ENCODE measurements around the gene PARVG. TPM values are rescaled to one million over a fixed set of nuclear protein-coding genes. Genes with fewer than 3 reads are reported as not detected.

The PARVG gene
- total and polyA plus RNA-seq, 9 of the 15 experiments (the other 6 are each of a cell fraction or from before 2014, with no cell fraction given), result 0.35 TPM; not detected in 8

DNA sequence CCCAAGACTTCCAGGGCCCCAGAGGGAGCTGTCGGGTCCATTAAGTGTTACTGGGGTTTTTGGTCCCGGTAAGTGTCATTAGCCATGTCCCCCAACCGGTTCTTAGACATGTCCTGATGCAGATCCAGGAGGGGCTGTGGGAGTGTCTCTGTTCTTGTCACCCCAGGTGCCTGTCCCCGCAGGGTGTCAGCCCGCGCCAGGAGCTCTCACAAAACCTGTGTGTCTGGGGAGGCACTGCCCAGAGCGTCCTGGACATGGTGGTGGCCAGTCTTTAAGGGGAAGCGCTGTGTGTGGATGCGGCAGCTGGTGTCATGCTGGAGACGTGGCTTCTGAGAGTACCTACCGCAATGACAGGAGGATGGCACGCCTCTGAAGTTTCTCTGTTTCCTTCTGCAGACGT is 12.5 kb upstream of the PARVG start:
- ChIA-PET POLR2A (interaction anchor here (0.8 kb wide), 1 partner anchor 471 kb away, joined by 3 read pairs; no protein-coding TSS in a partner anchor), CTCF (ENCODE audit: low intra/inter-chr PET ratio) (no interaction called here)
- ATAC-seq, result no peak
- no peak overlapping the region; a peak in 1 of 4 replicates for H3K9ac ChIP-seq (ENCODE audit: insufficient read depth in 1 of 2, low read depth in 2 of 2, low read length in 2 of 2)
- no peaks in the 10 kb centered on the region for H4K20me1 ChIP-seq (replicated peaks; ENCODE audit: control insufficient read depth, insufficient read depth, low read length)
- H3K4me2 ChIP-seq (ENCODE audit: insufficient read depth, low read length), result no peak overlapping the region
- no TSS peak for BruUV-seq (replicated peaks)
- H3K36me3 ChIP-seq (ENCODE audit: control insufficient read depth, insufficient read depth, low read length), result no peaks in the 10 kb centered on the region
- no peaks in the 10 kb centered on the region for H3K4me1 ChIP-seq (replicated peaks in 1 of 2; ENCODE audit: control insufficient read depth in 2 of 2, insufficient read depth in 2 of 2, low read length in 2 of 2)
- H3K4me3 ChIP-seq, result no peak overlapping the region
- TF ChIP-seq ZNF175 (CRISPR knock-in tag; IDR thresholded peaks at IDR 0.05; ENCODE audit: low read depth) (no peak), RBM15 (IDR thresholded peaks at IDR 0.05; ENCODE audit: insufficient read depth, low read length) (no peak), SMAD3 (CRISPR knock-in tag; conservative IDR thresholded peaks at IDR 0.05) (no peak), RFX1 (IDR thresholded peaks at IDR 0.05) (no peak), CTBP1 (IDR thresholded peaks at IDR 0.05; ENCODE audit: borderline replicate concordance) (no peak), SRSF3 (IDR thresholded peaks at IDR 0.05; ENCODE audit: insufficient read depth, low read length) (no peak), HOXB6 (CRISPR knock-in tag; IDR thresholded peaks at IDR 0.05; ENCODE audit: borderline replicate concordance) (no peak), DPF2 (IDR thresholded peaks at IDR 0.05) (no peak), ZNF586 (CRISPR knock-in tag; conservative IDR thresholded peaks at IDR 0.05) (no peak), MIER1 (IDR thresholded peaks at IDR 0.05; ENCODE audit: low read depth) (no peak)
- TF ChIP-seq, protein P1, sequence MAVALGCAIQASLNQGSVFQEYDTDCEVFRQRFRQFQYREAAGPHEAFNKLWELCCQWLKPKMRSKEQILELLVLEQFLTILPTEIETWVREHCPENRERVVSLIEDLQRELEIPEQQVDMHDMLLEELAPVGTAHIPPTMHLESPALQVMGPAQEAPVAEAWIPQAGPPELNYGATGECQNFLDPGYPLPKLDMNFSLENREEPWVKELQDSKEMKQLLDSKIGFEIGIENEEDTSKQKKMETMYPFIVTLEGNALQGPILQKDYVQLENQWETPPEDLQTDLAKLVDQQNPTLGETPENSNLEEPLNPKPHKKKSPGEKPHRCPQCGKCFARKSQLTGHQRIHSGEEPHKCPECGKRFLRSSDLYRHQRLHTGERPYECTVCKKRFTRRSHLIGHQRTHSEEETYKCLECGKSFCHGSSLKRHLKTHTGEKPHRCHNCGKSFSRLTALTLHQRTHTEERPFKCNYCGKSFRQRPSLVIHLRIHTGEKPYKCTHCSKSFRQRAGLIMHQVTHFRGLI (CRISPR knock-in tag; IDR thresholded peaks at IDR 0.05), result no peak
- TF ChIP-seq, protein P2, sequence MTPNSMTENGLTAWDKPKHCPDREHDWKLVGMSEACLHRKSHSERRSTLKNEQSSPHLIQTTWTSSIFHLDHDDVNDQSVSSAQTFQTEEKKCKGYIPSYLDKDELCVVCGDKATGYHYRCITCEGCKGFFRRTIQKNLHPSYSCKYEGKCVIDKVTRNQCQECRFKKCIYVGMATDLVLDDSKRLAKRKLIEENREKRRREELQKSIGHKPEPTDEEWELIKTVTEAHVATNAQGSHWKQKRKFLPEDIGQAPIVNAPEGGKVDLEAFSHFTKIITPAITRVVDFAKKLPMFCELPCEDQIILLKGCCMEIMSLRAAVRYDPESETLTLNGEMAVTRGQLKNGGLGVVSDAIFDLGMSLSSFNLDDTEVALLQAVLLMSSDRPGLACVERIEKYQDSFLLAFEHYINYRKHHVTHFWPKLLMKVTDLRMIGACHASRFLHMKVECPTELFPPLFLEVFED (CRISPR knock-in tag; conservative IDR thresholded peaks at IDR 0.05), result no peak
- no peaks in the 10 kb centered on the region for H3K9me3 ChIP-seq (replicated peaks; ENCODE audit: control insufficient read depth, insufficient read depth, low read depth, low read length)
- 86% methylated on average over 11 of the region's 13 CpGs for WGBS (ENCODE audit: insufficient coverage, low coverage, missing lambda C conversion rate)
- no peak for FAIRE-seq
- in situ Hi-C loops (cut with MboI), result no loop called here
- H3K79me2 ChIP-seq (ENCODE audit: control insufficient read depth, insufficient read depth, low read length), result no peaks in the 10 kb centered on the region
- no peak overlapping the region for H3K27ac ChIP-seq (ENCODE audit: extremely low read depth, low read depth, low read length)
- no peaks in the 10 kb centered on the region for H3K27me3 ChIP-seq (ENCODE audit: control insufficient read depth in 2 of 2, insufficient read depth in 2 of 2, low read length in 2 of 2)
- no peak for DNase-seq (ENCODE audit: extremely low read depth in 1 of 4, low spot score in 3 of 4)
- intact Hi-C loops (cut with micrococcal nuclease), result no loop called here
- H3K9me1 ChIP-seq (ENCODE audit: control insufficient read depth, insufficient read depth, low read length), result no peaks in the 10 kb centered on the region
- H2AFZ ChIP-seq (ENCODE audit: low read depth, low read length), result no peak overlapping the region

Data from K562 (cell line).